NOMO-1 treated with dmso at 0.1 percent for 144 hours (cell line): ENCODE results near the gene CARD9.
"Not testable (repeated sequence)": the region's sequence is repeated elsewhere in the genome, so short reads cannot be mapped to it uniquely, and the experiment has no call there.

Source experiments
- DNase-seq: peaks from one replicate; lab custom pipeline; 2025; ENCODE audit not compliant: unreplicated experiment; lab: John Stamatoyannopoulos, UW

CARD9 gene

GRCh38 chr9:136373300-136374182 is at the start of gene CARD9:
CARD9 (minus strand) TSS chr9:136373669; CDS start chr9:136372078, 1,591 bp downstream.
- DNase-seq, result peak; percentile 91

GRCh38 chr9:136422876-136423275 is 49.4 kb upstream of the CARD9 start:
- DNase-seq, result no peak

GRCh38 chr9:136421791-136422190 is 48.3 kb upstream of the CARD9 start:
- no peak for DNase-seq

GRCh38 chr9:136419092-136419420 is 45.6 kb upstream of the CARD9 start:
- DNase-seq, result no peak

- no peak for DNase-seq
Measured at GRCh38 chr9:136418182-136419091, 45.0 kb upstream of the CARD9 start.

- no peak for DNase-seq
Measured at GRCh38 chr9:136416914-136417313, 43.4 kb upstream of the CARD9 start.

GRCh38 chr9:136416427-136416826 is 43.0 kb upstream of the CARD9 start:
- DNase-seq, result no peak

GRCh38 chr9:136412962-136413361 is 39.5 kb upstream of the CARD9 start:
- no peak for DNase-seq

- DNase-seq, result no peak
Measured at GRCh38 chr9:136411378-136411777, 37.9 kb upstream of the CARD9 start.

GRCh38 chr9:136410500-136411287 is 37.2 kb upstream of the CARD9 start, which contains the start of the genes ENTR1 and PMPCA:
ENTR1 (minus strand) TSS chr9:136410614; CDS start chr9:136410397, 217 bp downstream.
PMPCA (plus strand) TSS chr9:136410658; CDS start chr9:136410669, 11 bp downstream.
- peak; percentile 94 for DNase-seq

GRCh38 chr9:136409557-136410455 is 36.3 kb upstream of the CARD9 start:
- no peak for DNase-seq

- DNase-seq, result no peak
Measured at GRCh38 chr9:136407911-136408310, 34.4 kb upstream of the CARD9 start.

- DNase-seq, result not testable (repeated sequence)
Measured at GRCh38 chr9:136407061-136407460, 33.6 kb upstream of the CARD9 start.

- DNase-seq, result not testable (repeated sequence)
Measured at GRCh38 chr9:136405904-136406303, 32.4 kb upstream of the CARD9 start.

GRCh38 chr9:136405481-136405880 is 32.0 kb upstream of the CARD9 start:
- DNase-seq, result no peak

GRCh38 chr9:136404801-136405136 is 31.3 kb upstream of the CARD9 start:
- DNase-seq, result no peak

GRCh38 chr9:136403915-136404800 is 30.7 kb upstream of the CARD9 start:
- DNase-seq, result peak; percentile 19

GRCh38 chr9:136403538-136403914 is 30.1 kb upstream of the CARD9 start:
- DNase-seq, result no peak

GRCh38 chr9:136402067-136402466 is 28.6 kb upstream of the CARD9 start:
- no peak for DNase-seq
